HepG2 (cell line): ENCODE data around the gene LRBA. TPM values are rescaled to one million over a fixed set of nuclear protein-coding genes. Genes with fewer than 3 reads are reported as not detected.

ENCODE experiments used
- ATAC-seq: fragments of 200-7000 bp; cut with Tn5 transposase; 3 replicates; pipeline ENCODE4 v1.9.1; 2020; ENCODE audit warnings: mild to moderate bottlenecking, moderate library complexity
- BruUV-seq: library from RNA; stranded (reverse); fragments of 400-500 nt; replicated peaks from 2 replicates; lab custom pipeline; 2021; lab: Mats Ljungman, UMichigan
- CTCF ChIA-PET: fragments of 300-600 bp; formaldehyde crosslinking; extraction: SDS; loops from one replicate; lab custom pipeline; 2021; ENCODE audit warnings: low total read pairs, inconsistent platforms, low intra/inter-chr PET ratio; lab: Yijun Ruan, JAX
- POLR2A ChIA-PET: fragments of 350-600 bp; sonication (Branson Sonifier 250); formaldehyde crosslinking; loops from one replicate; lab custom pipeline; 2020; ENCODE audit warnings: antibody characterized with exemption, inconsistent platforms; lab: Yijun Ruan, JAX
- DNase-seq: peaks from one replicate; pipeline ENCODE4 v3.0.0-alpha.2; 2015; ENCODE audit warnings: low spot score
- FAIRE-seq: peaks from 3 replicates; lab custom pipeline; 2011; peaks lifted over from hg19 to GRCh38; lab: Jason Lieb, UNC
- H2AFZ ChIP-seq: one replicate; pipeline ENCODE4 v1.6.1; 2011; ENCODE audit warnings: low read length, inconsistent platforms
- H3K27ac ChIP-seq: fragments of 300-600 bp; 3 replicates; pipeline ENCODE4 v1.8.0; 2011; ENCODE audit warnings: mixed run types, mild to moderate bottlenecking, mixed read lengths, low read length, inconsistent platforms; ENCODE audit not compliant: insufficient read depth; ENCODE audit errors: extremely low read length
- H3K27me3 ChIP-seq, 2 experiments: fragments of 200-600 bp in 1 of 2; 2 replicates in 1 of 2; 3 replicates in 1 of 2; pipeline versions ENCODE4 v1.6.0 to v1.8.0; 2011; ENCODE audit warnings: low read length in 2 of 2, mild to moderate bottlenecking in 2 of 2, moderate library complexity in 2 of 2, inconsistent platforms in 1 of 2; ENCODE audit not compliant: insufficient read depth in 2 of 2, control insufficient read depth in 1 of 2
- H3K36me3 ChIP-seq, 2 experiments: fragments of 200-600 bp in 1 of 2; replicated peaks in 1 of 2; 2 replicates in 1 of 2; 3 replicates in 1 of 2; pipeline versions ENCODE4 v1.5.1 to v1.8.0; 2011; ENCODE audit warnings: low read length in 2 of 2, inconsistent platforms in 1 of 2; ENCODE audit not compliant: insufficient read depth in 2 of 2, control insufficient read depth in 1 of 2
- H3K4me1 ChIP-seq: 2 replicates; pipeline ENCODE4 v1.5.1; 2012; ENCODE audit warnings: low read length, inconsistent platforms; ENCODE audit not compliant: insufficient read depth
- H3K4me2 ChIP-seq: 2 replicates; pipeline ENCODE4 v1.6.0; 2011; ENCODE audit warnings: low read depth, low read length, inconsistent platforms
- H3K4me3 ChIP-seq, 3 experiments: fragments of 200-600 bp in 1 of 3; sonication (generic), shearing (Covaris generic) in 1 of 3; replicated peaks in 1 of 3; 2 replicates each; pipeline ENCODE4 v1.5.1; 2011 to 2016; ENCODE audit warnings: low read length in 3 of 3, inconsistent platforms in 2 of 3, low read depth in 2 of 3, mild to moderate bottlenecking in 2 of 3, control low read depth in 1 of 3, mixed read lengths in 1 of 3; ENCODE audit not compliant: insufficient read depth in 1 of 3
- H3K79me2 ChIP-seq: one replicate; pipeline ENCODE4 v1.6.1; 2011; ENCODE audit warnings: low read length, inconsistent platforms; ENCODE audit not compliant: insufficient read depth
- H3K9ac ChIP-seq: 2 replicates; pipeline ENCODE4 v1.6.0; 2011; ENCODE audit warnings: mild to moderate bottlenecking, low read depth, low read length, inconsistent platforms; ENCODE audit not compliant: insufficient read depth
- H3K9me3 ChIP-seq: 2 replicates; pipeline ENCODE4 v1.5.1; 2012; ENCODE audit warnings: mild to moderate bottlenecking, low read length
- H4K20me1 ChIP-seq: 2 replicates; pipeline ENCODE4 v1.6.0; 2011; ENCODE audit warnings: inconsistent platforms, mild to moderate bottlenecking, low read length, moderate library complexity; ENCODE audit not compliant: insufficient read depth
- ARHGAP35 ChIP-seq: sonication (generic); formaldehyde crosslinking; IDR thresholded peaks from 2 replicates; pipeline ENCODE4 v1.9.0; 2022; ENCODE audit warnings: mild to moderate bottlenecking, inconsistent platforms, moderate library complexity, missing genetic modification reagents, borderline replicate concordance
- EHMT2 ChIP-seq: fragments of 200-600 bp; sonication (generic); IDR thresholded peaks from 2 replicates; pipeline ENCODE4 v1.7.0; 2017; ENCODE audit warnings: antibody characterized with exemption, low read depth, low read length, borderline replicate concordance
- RAD21 ChIP-seq: fragments of 450-650 bp; formaldehyde crosslinking; IDR thresholded peaks from 2 replicates; pipeline ENCODE4 v1.5.0; 2020; ENCODE audit warnings: mild to moderate bottlenecking
- RBFOX2 ChIP-seq: fragments of 200-400 bp; formaldehyde crosslinking; IDR thresholded peaks from 2 replicates; pipeline ENCODE4 v1.6.1; 2017; ENCODE audit warnings: low read depth, mild to moderate bottlenecking, low read length
- RFX3 ChIP-seq: IDR thresholded peaks from 2 replicates; pipeline ENCODE4 v1.6.1; 2016; ENCODE audit warnings: missing biosample characterization, missing genetic modification reagents
- SMARCE1 ChIP-seq: fragments of 450-650 bp; IDR thresholded peaks from 2 replicates; pipeline ENCODE4 v1.6.1; 2017; ENCODE audit warnings: borderline replicate concordance
- TBX2 ChIP-seq: sonication (generic); formaldehyde crosslinking; IDR thresholded peaks from 2 replicates; pipeline ENCODE4 v1.5.0; 2020; ENCODE audit warnings: missing genetic modification reagents, mild to moderate bottlenecking, borderline replicate concordance
- WIZ ChIP-seq: sonication (generic); formaldehyde crosslinking; IDR thresholded peaks from 2 replicates; pipeline ENCODE4 v1.5.1; 2020; ENCODE audit warnings: mild to moderate bottlenecking, missing genetic modification reagents
- ZNF24 ChIP-seq: fragments of 450-650 bp; IDR thresholded peaks from 2 replicates; pipeline ENCODE4 v1.6.1; 2017; ENCODE audit warnings: antibody characterized with exemption, mild to moderate bottlenecking
- ZNF326 ChIP-seq: sonication (generic); formaldehyde crosslinking; IDR thresholded peaks from 2 replicates; pipeline ENCODE4 v1.4.0; 2020; ENCODE audit warnings: missing genetic modification reagents, borderline replicate concordance
- ZNF496 ChIP-seq: sonication (generic); formaldehyde crosslinking; IDR thresholded peaks from 2 replicates; pipeline ENCODE4 v1.8.1; 2023; ENCODE audit warnings: mild to moderate bottlenecking, moderate library complexity, missing genetic modification reagents; ENCODE audit not compliant: insufficient replicate concordance
- ZSCAN30 ChIP-seq: sonication (generic); formaldehyde crosslinking; IDR thresholded peaks from 2 replicates; pipeline ENCODE4 v1.5.0; 2020; ENCODE audit warnings: mild to moderate bottlenecking, missing genetic modification reagents
- in situ Hi-C: cut with HindIII; loops from 2 replicates; pipeline ENCODE4 v1.10.0; 2017; ENCODE audit warnings: low pct_unique_long_range_greater_than_20kb; ENCODE audit not compliant: extremely low pct_ligation_motif_present
- intact Hi-C: fragments of 100-400 bp; cut with micrococcal nuclease; formaldehyde crosslinking; loops from one replicate; pipeline ENCODE4 v1.10.0; 2022; ENCODE audit not compliant: unreplicated experiment
- polyA plus RNA-seq, 8 experiments: library from polyadenylated mRNA; depleted of rRNA in 3 of 8; stranded (reverse) in 7 of 8; unstranded in 1 of 8; fragments of >200 nt; fragmentation: Illumina TruSeq in 4 of 8; extraction: Trizol in 4 of 8; gene quantifications; 2 replicates each; pipeline versions ENCODE4 v1.2.1 to v1.2.3, GENCODE V29; 2011 to 2016; ENCODE audit warnings: low read depth in 4 of 8, missing spikeins in 1 of 8, mixed read lengths in 1 of 8; ENCODE audit not compliant: insufficient read depth in 1 of 8
- total RNA-seq, 5 experiments: library from RNA; depleted of rRNA; stranded (reverse); fragments of >200 nt; fragmentation: Illumina TruSeq; extraction: Trizol; gene quantifications; 2 replicates each; pipeline ENCODE4 v1.2.3, GENCODE V29; 2016; ENCODE audit warnings: low read depth in 1 of 5
- TF ChIP-seq, protein P1 (sequence below): sonication (generic); formaldehyde crosslinking; IDR thresholded peaks from 2 replicates; pipeline ENCODE4 v1.5.0; 2020; ENCODE audit warnings: missing genetic modification reagents
- TF ChIP-seq, protein P2 (sequence below): sonication (generic); formaldehyde crosslinking; IDR thresholded peaks from 2 replicates; pipeline ENCODE4 v1.8.0; 2022; ENCODE audit warnings: mild to moderate bottlenecking, missing genetic modification reagents, moderate library complexity
- TF ChIP-seq, protein P3 (sequence below): sonication (generic); formaldehyde crosslinking; IDR thresholded peaks from 2 replicates; pipeline ENCODE4 v1.5.1; 2020; ENCODE audit warnings: missing genetic modification reagents, mild to moderate bottlenecking, borderline replicate concordance

The LRBA gene
- total and polyA plus RNA-seq, 2 of the 13 experiments (the other 11 are each of a cell fraction or from before 2014, with no cell fraction given): 21.0 to 37.2 TPM

DNA sequence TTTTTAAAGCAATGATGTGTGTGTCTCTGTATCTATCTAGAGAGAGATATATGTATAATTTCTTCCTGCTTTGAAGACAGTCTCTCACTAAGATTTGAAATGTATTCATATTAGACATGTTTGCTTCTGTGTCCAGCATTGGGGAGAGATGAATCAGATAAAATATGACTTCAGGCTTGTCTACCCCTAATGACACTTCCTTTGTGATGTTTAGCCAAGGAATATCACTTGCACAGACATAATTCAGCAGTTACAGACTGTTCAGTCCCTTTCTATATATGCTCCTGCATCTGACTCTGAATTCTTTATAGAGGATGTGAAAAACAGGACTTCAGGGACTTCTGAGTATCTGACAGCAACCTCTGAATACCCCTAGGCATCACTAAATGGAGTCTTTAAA is 778.5 kb downstream of the LRBA start:
- H3K4me3 ChIP-seq: no peak overlapping the region

More for the DNA sequence above, 778.5 kb downstream of the LRBA start:
- Histone ChIP-seq H3K27ac (no peak overlapping the region), H3K36me3 (no peaks in the 10 kb centered on the region), H3K79me2 (no peaks in the 10 kb centered on the region), H3K27me3 (peaks cover 0 to 9% of the 10 kb centered on the region in 2 experiments; a peak in 2 of 5 replicates), H3K4me1 (no peaks in the 10 kb centered on the region), H4K20me1 (no peaks in the 10 kb centered on the region), H2AFZ (no peak overlapping the region), H3K9me3 (no peaks in the 10 kb centered on the region), H3K9ac (no peak overlapping the region), H3K4me2 (no peak overlapping the region)
- in situ Hi-C loops: no loop called here
- ChIA-PET CTCF (no interaction called here), POLR2A (no interaction called here)
- ATAC-seq (no peak), DNase-seq (no peak), FAIRE-seq (no peak)
- BruUV-seq: no TSS peak
- intact Hi-C loops: no loop called here
- no peak for TF ChIP-seq RAD21 (CRISPR knock-in tag)
- no peak for TF ChIP-seq ZNF326 (CRISPR knock-in tag)
- TF ChIP-seq ZNF496: no peak
- TF ChIP-seq SMARCE1: no peak
- TF ChIP-seq, protein P1, sequence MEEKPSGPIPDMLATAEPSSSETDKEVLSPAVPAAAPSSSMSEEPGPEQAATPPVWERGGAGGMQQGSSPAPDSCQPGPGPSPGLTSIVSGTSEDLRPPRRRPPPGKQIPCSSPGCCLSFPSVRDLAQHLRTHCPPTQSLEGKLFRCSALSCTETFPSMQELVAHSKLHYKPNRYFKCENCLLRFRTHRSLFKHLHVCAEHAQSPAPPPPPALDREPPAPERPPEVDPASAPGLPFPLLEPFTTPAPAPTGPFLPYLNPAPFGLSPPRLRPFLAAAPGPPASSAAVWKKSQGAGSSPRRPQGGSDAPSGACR: no peak
- TF ChIP-seq, protein P2, sequence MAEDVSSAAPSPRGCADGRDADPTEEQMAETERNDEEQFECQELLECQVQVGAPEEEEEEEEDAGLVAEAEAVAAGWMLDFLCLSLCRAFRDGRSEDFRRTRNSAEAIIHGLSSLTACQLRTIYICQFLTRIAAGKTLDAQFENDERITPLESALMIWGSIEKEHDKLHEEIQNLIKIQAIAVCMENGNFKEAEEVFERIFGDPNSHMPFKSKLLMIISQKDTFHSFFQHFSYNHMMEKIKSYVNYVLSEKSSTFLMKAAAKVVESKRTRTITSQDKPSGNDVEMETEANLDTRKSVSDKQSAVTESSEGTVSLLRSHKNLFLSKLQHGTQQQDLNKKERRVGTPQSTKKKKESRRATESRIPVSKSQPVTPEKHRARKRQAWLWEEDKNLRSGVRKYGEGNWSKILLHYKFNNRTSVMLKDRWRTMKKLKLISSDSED: no peak
- TF ChIP-seq ZSCAN30 (CRISPR knock-in tag): no peak
- TF ChIP-seq RBFOX2: no peak
- TF ChIP-seq, protein P3, sequence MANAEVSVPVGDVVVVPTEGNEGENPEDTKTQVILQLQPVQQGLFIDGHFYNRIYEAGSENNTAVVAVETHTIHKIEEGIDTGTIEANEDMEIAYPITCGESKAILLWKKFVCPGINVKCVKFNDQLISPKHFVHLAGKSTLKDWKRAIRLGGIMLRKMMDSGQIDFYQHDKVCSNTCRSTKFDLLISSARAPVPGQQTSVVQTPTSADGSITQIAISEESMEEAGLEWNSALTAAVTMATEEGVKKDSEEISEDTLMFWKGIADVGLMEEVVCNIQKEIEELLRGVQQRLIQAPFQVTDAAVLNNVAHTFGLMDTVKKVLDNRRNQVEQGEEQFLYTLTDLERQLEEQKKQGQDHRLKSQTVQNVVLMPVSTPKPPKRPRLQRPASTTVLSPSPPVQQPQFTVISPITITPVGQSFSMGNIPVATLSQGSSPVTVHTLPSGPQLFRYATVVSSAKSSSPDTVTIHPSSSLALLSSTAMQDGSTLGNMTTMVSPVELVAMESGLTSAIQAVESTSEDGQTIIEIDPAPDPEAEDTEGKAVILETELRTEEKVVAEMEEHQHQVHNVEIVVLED: no peak
- TF ChIP-seq ARHGAP35: no peak
- TF ChIP-seq RFX3 (CRISPR knock-in tag): no peak
- no peak for TF ChIP-seq TBX2 (CRISPR knock-in tag)
- no peak for TF ChIP-seq WIZ (CRISPR knock-in tag)
- TF ChIP-seq EHMT2: no peak
- no peak for TF ChIP-seq ZNF24
